SU-DHL-6 (cell line): ENCODE results near the gene ZGPAT.

Experiments used
- CTCF ChIP-seq: fragments of 200-600 bp; sonication (generic); IDR thresholded peaks from one replicate; pipeline ENCODE4 v1.5.1; 2017; ENCODE audit warnings: antibody characterized with exemption, mild to moderate bottlenecking, low read length, moderate library complexity; ENCODE audit not compliant: insufficient read depth, poor library complexity, severe bottlenecking
- EZH2phosphoT487 ChIP-seq: fragments of 200-600 bp; sonication (generic), shearing (Covaris generic); conservative IDR thresholded peaks from 2 replicates; pipeline ENCODE4 v1.6.1; 2018; ENCODE audit warnings: mild to moderate bottlenecking, antibody characterized with exemption, low read length, moderate library complexity, mixed read lengths

- TF ChIP-seq CTCF (no peak), EZH2phosphoT487 (no peak)
Measured at GRCh38 chr20:63673951-63674350, 33.9 kb upstream of the ZGPAT start.
